HK-2 (cell line): ENCODE measurements around the gene MFSD1.
A peak's percentile ranks its signal among the peaks of the same experiment; 100 is the strongest.
"Not testable (repeated sequence)": the region's sequence is repeated elsewhere in the genome, so short reads cannot be mapped to it uniquely, and the experiment has no call there.

Experiments used
- DNase-seq: peaks from one replicate; pipeline ENCODE4 v3.0.0-alpha.2; 2018; ENCODE audit not compliant: unreplicated experiment

The MFSD1 gene

DNA sequence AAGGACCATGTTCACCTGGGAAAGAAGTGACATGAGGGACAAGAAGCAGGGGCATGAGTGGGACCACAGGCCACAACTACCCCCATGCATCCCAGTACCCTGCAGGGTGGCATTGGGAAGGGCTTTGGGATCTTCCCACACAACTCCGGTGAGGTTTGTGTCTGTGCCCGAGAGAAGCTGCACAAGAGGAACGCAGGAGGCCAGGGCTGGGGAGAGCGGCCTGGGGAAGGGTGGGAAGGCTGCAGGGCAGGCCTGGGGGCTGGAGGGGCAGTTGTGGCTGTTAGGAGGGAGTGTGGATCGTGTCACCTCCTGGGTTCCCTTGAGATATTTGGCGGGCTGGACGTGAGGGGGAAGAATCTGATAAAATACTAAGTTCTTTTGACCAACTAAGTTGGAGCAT is 25.3 kb upstream of the MFSD1 start:
- no peak for DNase-seq

DNA sequence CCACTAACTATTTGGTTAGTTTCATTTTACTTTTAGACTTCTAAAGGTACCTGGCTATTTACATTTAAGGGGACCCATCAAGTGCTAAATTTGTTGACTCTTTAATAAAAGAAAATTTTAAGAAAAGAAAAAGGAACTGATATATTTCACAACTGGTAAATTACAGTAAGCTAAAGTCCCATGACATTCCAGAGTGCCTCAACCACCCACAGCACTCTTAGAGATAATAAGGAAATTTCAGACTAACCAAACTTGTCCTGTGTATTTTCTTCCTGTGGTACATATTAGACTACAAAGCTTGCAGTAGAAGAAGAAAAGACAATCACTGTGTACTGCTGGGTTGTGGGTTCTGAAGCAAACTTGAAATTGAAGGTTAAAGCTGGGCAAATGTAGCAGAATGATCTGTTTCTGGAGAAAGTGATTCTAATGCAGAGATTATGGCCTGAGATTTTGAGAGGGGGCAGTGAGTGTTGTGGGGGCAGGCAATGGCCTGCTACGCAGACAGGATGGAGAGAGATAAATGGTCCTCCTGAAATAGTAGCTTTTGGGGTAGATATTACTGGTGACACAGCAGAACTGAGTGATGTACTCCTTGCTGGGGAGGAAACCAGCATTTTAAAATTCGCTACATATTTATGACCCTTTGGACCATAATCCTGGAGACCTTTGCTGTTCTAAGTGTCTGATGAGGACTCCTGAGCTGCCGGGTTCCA is 24.5 kb upstream of the MFSD1 start:
- DNase-seq: no peak

DNA sequence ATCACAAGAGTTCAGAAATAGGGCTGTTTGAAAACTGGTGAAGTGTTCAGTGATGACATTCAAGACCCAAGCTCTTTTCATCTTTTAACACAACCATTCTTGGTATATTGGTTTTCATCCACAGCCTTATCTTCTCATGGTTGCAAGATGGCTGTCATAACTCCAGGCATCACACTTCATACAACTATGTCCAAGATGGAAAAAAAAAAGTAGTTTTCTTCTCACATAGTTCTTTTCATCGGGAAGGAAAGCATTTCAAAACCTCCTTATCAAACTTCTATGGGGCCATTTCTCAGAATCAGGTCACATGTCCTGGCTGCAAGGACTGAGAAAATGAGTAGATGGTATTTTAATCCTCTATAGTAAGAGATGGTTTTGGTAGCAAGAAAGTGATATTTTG is 21.1 kb upstream of the MFSD1 start:
- DNase-seq: no peak

DNA sequence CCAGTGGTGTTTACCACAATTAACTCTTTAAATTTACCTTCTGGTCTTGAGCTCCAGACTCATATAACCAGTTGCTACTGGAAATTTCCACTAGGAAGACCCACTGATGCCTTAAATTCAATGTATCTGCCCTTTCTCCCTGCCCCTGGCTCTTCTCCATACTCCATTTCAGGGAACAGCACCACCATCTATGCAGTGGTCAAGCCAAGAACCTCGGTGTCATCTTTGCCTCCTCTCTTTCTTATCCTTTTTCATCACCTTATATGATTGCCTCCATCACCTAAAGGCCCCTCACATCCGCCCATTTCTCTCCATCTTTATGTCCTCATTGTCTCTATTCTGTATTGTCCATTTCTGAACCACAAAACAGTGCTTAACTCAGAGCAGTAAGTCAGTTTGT is 20.7 kb upstream of the MFSD1 start:
- DNase-seq: no peak

DNA sequence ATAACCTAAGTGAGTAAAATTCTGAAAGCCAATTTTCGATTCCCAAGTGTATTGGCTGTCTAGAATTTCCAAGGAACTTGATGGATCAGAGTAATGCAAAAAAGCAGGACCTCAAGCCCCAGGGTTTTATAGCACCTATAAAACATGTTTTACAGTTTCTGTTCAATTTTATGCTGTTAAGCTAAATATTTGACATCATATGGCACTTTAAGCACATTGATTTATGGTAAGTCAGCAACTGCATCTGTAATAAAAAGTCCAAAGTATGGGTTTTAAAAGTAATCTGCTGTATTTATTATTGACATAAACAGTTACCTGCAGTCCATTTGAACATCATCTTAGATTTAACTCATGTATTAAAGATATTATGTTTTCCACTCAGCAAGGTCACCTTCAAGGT is 20.0 kb upstream of the MFSD1 start:
- DNase-seq: no peak

DNA sequence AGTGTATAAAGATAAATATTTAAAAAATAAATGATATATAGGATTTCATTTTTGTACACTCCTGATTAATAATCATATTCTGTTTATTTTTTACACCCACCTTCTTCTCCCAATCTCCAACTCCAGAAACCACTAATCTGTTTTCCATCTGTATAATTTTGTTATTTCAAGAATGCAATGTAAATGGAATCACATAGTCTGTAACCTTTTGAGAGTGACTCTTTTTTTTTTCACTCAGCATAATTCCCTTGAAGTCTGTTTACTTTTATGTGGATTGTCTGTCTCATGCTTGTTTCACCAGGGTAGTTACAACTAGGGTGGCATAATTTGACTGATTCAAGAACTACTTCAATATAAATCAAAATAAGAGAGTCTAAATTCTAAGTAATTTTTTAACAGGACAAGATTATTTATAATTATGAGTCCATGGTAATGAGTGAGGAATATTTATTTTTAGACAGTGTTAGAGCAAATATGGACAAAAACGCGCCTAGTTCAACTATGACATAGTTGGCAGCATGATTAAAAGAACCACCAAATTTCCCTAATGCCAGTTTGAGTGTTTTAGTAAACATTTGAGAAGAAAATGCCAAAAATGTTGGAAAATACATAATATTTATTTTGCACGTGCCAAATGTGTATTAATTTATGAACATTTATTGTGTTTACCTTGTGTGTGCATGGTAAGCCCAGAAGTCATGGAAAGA is 19.4 kb upstream of the MFSD1 start:
- DNase-seq: no peak

DNA sequence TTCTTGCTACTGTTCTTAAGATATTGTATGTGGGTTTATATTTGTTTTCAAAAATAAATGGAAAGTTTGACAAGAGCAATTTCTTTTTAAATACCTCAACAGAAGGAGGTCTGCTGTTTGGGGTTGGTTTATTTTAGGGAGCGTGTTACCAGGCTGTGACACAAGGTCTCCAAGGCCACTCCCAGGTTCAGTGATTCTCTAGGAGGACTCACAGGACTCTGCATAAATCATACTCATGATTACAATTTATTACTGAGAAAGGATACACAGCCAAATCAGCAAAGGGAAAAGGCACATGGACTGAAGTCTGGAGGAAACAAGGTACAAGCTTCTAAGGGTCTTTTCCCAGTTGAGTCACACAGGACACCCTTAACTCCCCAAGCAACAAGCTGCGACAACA is 18.8 kb upstream of the MFSD1 start:
- DNase-seq: no peak

DNA sequence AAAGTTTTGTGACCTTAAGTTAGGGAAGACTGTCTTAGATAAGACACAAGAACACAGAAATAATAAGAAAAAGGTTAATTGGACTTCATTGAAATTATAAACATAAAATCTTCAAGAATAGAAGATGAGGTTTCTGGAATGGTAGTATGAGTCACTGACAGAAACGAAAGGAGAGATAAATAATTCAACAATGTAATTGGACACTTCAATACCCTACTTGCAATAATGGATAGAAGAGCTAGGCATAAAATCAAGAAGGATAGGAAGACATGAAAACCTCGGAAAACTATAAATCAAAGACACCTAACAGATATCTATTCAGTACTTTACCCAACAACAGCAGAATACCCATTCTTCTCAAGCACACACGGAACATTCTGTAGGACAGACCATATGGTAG is 15.9 kb upstream of the MFSD1 start:
- DNase-seq: no peak

DNA sequence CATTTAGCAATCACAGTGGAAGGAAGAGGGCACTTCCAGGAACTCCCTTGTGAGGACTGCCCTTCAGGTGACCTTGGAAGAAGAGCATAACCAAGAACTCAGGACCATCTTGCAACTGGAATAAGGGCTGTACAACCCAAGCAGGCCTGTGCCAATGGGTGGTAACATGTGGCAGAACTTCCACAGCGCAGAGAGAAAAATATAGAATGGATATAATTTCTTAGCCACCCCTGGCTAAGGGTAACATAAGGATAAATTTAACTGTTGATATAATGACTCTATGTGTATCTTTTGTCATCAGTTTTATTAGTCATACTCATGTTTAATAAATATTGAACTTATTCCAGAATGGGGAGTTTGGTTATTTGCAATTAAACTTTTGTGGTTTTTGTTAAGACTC is 13.4 kb upstream of the MFSD1 start:
- DNase-seq: no peak

DNA sequence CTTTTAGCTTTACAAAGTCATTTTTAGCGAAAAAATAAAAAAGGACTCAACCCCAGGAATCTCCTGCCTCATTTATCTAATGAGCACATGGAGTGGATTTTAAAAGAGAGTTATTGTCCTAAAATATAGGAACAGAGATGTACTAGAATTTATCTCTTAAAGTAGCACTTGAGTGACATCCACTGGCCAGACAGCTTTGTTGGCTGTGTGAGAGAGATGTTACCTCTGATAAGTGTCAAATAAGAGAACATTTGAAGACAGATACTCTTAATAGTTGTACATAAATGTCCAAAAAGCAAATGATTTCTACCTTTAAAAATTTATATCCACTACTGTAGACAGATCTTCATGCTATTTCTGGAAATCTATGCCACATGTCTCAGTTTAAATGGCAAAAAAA is 12.3 kb upstream of the MFSD1 start:
- DNase-seq: no peak

DNA sequence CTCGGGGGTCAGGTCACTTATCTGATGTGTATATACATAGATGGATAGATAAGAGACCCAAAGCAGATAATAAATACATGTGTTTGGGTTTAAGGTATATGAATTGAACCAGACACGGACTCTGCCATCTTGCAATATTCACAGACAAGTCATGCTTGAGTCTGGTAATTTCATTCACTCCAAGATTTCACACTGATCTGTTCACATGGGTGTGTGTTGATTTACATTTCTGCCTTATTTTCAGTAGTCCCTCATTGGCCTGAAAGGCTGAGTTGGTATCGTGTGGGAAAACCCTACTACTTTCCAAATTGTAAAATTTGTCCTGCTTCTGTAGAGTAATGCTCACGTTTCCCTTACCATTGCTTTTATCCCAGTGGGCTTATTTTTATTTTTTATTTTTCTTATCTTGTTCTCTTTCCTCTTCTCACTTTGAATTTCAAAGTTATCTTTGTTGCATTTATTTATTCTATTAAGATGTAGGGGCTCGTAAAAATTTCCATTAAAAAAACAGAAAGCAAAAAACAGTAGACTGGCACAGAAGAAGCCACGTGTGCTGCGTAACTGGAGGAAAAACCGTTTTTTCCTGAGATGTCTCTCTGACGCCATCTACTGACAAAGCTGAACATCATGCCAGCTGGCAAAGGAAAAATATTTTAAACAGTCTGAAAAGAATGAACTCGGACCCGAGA is 10.8 kb upstream of the MFSD1 start:
- no peak for DNase-seq

DNA sequence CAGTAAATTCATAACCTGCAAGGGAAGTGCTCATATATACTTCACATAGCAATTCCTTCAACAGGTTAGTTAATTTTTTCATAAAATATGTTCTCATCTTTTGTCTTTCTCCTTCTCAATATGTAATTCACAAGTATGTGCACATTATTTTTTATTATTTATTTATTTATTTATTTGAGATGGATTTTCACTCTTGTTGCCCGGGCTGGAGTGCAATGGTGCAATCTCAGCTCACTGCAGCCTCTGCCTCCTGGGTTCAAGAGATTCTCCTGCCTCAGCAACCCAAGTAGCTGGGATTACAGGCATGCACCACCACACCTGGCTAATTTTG is 10.3 kb upstream of the MFSD1 start:
- DNase-seq: not testable (repeated sequence)

DNA sequence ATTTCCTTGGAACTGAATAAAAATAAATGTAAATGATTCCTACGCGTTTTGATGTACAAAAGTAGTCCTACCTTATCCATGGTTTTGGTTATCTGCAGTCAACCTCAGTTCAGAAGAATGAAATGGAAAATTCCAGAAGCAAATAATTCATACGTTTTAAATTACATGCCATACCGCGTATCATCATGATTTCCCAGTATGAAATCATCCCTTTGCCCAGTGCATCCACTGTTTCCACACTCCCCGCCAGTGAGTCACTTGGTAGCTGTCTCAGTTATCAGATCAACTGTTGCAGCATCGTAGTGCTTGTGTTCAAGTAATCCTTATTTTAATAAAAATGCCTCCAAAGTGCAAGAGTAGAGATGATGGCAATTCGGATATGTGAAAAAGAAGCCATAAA is 9.1 kb upstream of the MFSD1 start:
- DNase-seq: no peak

DNA sequence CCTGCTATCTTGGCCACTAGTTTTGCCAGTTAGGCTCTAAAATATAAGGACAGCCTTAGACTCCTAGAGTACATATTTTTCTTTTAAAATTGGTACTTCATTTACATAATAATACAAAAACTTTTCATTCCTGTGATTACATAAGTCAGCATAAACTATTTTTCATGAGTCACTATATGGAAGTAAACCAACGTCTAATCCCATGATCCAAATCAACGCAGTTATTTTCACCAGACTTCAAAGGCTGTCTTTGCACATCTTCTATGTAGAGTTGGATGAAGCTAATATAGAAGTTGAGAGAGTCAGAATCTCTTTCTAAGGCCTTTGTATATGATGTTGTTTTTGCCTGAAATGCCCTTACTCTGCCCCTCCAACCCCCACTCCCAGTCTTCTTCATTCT is 7.6 kb upstream of the MFSD1 start:
- no peak for DNase-seq

DNA sequence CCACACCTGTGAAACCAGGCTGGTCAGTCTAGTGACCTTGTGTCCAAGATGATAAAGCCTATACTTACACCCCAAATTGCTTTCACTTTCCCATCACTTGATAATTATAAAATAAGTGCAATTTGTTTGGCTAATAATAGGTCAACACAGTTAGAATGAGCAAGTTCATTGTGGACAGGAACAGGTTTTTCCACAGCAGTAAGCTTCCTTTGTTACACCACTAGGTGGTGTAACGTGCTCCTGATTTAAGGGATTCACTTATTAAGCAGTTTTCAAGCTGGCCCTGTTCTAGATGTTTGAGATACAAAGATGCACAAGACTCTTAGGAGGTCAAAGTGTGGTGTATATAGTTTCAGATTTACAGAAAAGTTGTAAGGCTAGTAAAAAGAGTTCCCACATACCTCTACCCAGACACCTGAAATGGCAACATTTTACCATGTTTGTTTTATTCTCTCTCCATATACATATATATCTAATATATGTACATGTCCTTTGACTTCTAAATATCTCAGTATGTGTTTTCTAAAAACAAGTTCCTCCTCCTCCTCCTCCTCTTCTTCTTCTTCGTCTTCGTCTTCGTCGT is 6.8 kb upstream of the MFSD1 start:
- DNase-seq: no peak

DNA sequence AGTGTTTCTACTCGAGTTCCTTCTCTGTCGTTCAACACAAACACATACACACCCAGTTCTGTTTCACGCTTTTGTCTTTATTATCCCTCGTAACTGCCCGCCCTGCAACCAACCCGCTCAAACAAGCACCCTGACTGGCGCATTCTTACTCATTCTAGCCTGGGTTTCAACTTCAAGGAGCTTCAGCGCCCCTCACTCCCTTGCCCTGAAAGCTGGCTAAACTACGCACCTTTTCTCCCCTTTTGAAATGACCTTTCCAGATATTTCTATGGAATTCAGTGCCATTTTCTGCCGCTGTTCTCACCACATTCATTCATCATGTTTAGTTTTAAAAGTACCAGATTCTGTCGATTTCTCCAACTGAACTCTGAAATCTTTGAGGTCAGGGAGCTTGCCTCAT is 653 bp upstream of the MFSD1 start:
- no peak for DNase-seq

DNA sequence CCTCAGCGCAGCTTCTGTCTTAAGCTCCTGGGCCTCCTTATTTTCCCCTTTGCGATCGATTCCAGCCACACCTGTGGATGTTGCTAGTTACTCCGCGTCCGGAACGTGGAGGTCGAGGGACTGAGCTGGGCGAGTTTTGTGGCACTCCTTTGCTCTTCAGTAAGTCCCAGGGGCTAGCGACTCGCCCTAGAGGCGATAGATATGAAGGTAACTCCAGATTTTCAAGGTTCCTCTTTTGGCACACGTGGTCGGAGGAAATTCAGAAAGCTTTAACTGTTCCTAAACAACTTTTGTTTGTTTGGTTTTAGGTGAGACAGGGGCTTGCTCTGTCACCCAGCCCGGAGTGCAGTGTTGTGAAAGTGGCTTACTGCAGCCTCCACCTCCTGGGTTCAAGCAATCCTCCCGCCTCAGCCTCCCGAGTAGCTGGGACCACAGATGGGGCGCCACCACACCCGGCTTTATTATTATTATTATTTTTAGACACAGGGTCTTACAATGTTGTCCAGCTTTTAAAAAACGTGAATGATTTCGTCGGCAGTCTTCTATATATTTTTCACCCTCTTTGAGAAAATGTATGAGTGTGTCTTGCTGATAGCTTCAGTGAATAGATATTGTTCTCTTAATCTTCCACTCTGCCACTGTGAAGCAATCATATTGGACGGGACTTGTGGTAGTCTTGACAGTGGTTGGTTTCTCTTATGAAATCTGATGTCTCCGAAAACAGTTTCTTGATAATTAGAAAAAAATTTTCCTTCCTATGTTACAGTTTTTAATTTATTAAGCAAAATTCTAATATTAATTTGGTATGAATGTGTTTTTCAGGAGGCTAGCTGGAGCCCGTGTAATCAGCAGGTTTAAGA is 785 bp downstream of the MFSD1 start:
- no peak for DNase-seq

DNA sequence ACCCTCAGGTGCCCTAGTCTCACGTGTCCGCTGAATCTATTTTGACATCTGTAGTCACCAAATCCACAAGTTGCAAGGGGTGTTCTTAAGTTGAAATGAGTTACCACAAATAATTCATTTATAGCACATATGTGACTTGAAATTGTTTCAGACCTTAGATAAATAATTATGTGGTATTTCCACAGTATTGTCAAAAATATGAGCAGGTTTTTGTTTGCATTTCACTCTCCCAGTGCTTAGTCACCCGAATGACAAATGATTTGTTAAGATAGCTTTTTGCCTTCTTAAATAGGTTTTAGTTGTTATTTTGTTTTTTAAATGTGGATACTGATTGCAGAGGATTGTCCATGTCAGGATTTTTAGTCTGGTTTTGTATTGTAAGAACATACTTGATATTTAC is 2.6 kb downstream of the MFSD1 start:
- no peak for DNase-seq

DNA sequence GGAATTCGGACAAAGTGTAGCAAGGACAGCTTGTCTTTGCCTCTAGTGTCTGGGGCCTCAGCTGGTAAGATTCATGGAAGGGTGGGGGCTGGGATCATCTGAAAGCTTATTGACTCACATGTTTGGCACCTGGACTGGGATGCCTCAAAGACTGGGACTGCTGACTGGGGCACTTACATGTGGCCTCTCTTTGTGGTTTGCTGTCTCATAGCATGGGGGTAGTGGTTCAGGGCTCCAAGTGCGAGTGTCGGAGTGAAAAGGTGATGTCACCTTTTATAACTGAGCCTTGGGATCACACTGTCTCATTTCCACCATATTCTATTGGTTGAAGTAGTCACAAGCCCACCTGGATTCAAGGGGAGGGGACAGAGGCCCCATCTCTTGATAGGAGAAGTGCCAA is 6.8 kb downstream of the MFSD1 start:
- DNase-seq: peak; percentile 92

DNA sequence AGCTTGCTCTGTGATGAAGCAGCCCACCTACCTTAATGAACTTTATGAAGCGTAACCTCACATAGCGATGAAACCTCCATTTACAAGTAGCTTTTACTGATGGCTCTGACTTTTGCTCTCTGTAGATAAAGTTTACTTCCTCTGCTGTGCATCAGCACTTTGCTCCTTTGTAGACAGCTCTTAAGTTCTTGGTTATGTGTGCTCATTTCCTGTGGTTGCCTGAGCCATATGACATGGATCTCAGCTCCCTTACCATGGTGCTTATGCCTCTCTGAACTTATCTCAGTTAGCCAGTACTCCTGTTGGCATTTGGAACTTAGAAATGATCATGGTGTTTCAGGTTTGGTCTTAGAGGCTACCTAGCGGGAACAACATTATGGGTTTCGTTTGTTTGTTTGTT is 7.8 kb downstream of the MFSD1 start:
- no peak for DNase-seq

DNA sequence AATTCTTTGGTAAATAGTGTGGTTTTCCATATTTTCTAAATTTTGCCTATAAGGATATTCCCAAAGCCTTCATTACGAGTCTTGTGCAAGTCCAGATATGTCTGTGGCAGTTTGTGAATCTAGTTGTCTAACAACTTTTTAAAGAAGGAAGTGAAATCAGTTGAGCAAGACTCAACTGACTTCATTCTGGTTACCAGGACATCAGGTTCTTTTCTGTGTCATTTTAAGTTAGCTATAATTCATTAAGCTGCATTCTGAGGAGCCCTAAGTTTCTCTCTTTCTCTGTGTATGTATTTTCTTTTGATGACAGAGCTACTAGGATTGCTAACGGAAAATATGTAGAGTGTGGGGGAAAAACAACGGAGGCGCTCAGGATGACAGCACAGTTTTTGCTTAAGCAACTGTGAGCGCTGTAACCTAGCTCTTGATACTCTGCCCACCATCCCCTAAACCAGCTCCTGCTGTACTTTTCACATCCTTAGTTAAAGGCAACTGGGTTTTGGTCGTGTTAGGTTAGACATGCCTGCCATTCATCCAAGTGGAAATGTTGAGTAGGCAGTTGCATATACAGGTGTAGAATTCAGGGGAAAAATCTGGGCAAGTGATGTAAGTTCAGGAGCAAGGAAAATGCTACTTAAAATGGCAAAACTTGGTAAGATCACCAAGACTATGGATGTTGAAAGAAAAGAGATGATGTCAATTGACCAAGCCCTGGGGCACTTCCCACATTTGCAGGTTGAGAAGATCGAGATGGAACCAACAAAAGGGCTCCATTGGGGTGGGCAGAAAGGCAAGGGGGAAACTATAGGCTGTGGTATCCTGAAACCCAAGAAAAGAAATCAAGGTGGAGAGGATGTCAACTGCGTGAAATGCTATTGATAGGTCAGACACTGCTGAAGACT is 9.2 kb downstream of the MFSD1 start:
- DNase-seq: no peak
